RWPE1 (cell line): ENCODE measurements around the gene PRCC.

ENCODE experiments used
- CTCF ChIA-PET: fragments of 350-600 bp; sonication (Branson Sonifier 250); formaldehyde crosslinking; extraction: SDS; loops from one replicate; lab custom pipeline; 2021; lab: Yijun Ruan, JAX
- POLR2A ChIA-PET: fragments of 400-600 bp; formaldehyde crosslinking; extraction: SDS; loops from one replicate; lab custom pipeline; 2020; ENCODE audit warnings: antibody characterized with exemption; ENCODE audit not compliant: low non-redundant PET; lab: Yijun Ruan, JAX
- DNase-seq: peaks from one replicate; pipeline ENCODE4 v3.0.0; 2012; ENCODE audit warnings: low spot score
- H3K27ac ChIP-seq: fragments of 450-650 bp; 2 replicates; pipeline ENCODE4 v1.5.1; 2017
- CTCF ChIP-seq: fragments of 450-650 bp; conservative IDR thresholded peaks from 2 replicates; pipeline ENCODE4 v1.5.1; 2017; ENCODE audit warnings: low read depth, mild to moderate bottlenecking

The PRCC gene

GRCh38 chr1:156794506-156795373 is 27.4 kb downstream of the PRCC start:
- DNase-seq, result no peak
- POLR2A ChIA-PET, result no interaction called here
- no peak for TF ChIP-seq CTCF
- CTCF ChIA-PET, result interaction anchor here (0.6 to 3.6 kb wide), 3 partner anchors 30 to 342 kb away, joined by 3 to 29 read pairs (median 3); partner anchors contain the start of gene NTRK1
- no peak overlapping the region for H3K27ac ChIP-seq

- DNase-seq, result no peak
- H3K27ac ChIP-seq, result no peak overlapping the region
- ChIA-PET CTCF (interaction anchor here (0.8 to 3.6 kb wide), 4 partner anchors 65 to 133 kb away, joined by 4 to 29 read pairs (median 6); partner anchors contain the start of genes ISG20L2, METTL25B and NTRK1), POLR2A (no interaction called here)
- no peak for TF ChIP-seq CTCF
These were observed 28.0 kb downstream of the PRCC start for GRCh38 chr1:156795374-156795733.

GRCh38 chr1:156795787-156796186 is 28.5 kb downstream of the PRCC start:
- no peak overlapping the region for H3K27ac ChIP-seq
- ChIA-PET POLR2A (no interaction called here), CTCF (interaction anchor here (0.7 to 3.6 kb wide), 5 partner anchors 49 to 132 kb away, joined by 3 to 29 read pairs (median 5); partner anchors contain the start of genes ISG20L2, METTL25B and NTRK1)
- TF ChIP-seq CTCF, result no peak
- DNase-seq, result no peak

GRCh38 chr1:156796340-156797097 is 29.2 kb downstream of the PRCC start:
- no peak for TF ChIP-seq CTCF
- H3K27ac ChIP-seq, result no peak overlapping the region
- CTCF ChIA-PET, result interaction anchor here (0.7 to 3.6 kb wide), 6 partner anchors 49 to 132 kb away, joined by 3 to 29 read pairs (median 6); partner anchors contain the start of genes ISG20L2, METTL25B and NTRK1
- DNase-seq, result no peak
- POLR2A ChIA-PET, result no interaction called here

GRCh38 chr1:156797212-156797871 is 30.0 kb downstream of the PRCC start:
- peak; percentile 81 for TF ChIP-seq CTCF
- ChIA-PET POLR2A (interaction anchor here (0.9 kb wide), 1 partner anchor 63 kb away, joined by 3 read pairs; the partner anchor contains the start of gene NTRK1), CTCF (interaction anchor here (1.0 to 3.6 kb wide), 5 partner anchors 60 to 131 kb away, joined by 3 to 29 read pairs (median 8); partner anchors contain the start of gene NTRK1)
- H3K27ac ChIP-seq, result no peak overlapping the region
- peak; percentile 67 for DNase-seq
